Skeletal muscle satellite cell (primary cell): ENCODE data around the gene DTNA.

Source experiments
- H3K27me3 ChIP-seq: 2 replicates; pipeline ENCODE4 v1.7.0; 2013; ENCODE audit warnings: low read length; ENCODE audit not compliant: control insufficient read depth, insufficient read depth
- H3K36me3 ChIP-seq: 2 replicates; pipeline ENCODE4 v1.7.0; 2013; ENCODE audit warnings: mild to moderate bottlenecking, control low read depth, low read length; ENCODE audit not compliant: insufficient read depth
- H3K4me1 ChIP-seq: 2 replicates; pipeline ENCODE4 v1.7.0; 2013; ENCODE audit warnings: low read length; ENCODE audit not compliant: control insufficient read depth, insufficient read depth
- H3K4me2 ChIP-seq: 2 replicates; pipeline ENCODE4 v1.7.0; 2013; ENCODE audit warnings: mild to moderate bottlenecking, low read length
- H3K4me3 ChIP-seq: 2 replicates; pipeline ENCODE4 v1.7.0; 2013; ENCODE audit warnings: low read length
- H3K9ac ChIP-seq: 2 replicates; pipeline ENCODE4 v1.7.0; 2013; ENCODE audit warnings: mild to moderate bottlenecking, low read depth, low read length, moderate library complexity
- H3K9me3 ChIP-seq: replicated peaks from 2 replicates; pipeline ENCODE4 v1.7.0; 2013; ENCODE audit warnings: mild to moderate bottlenecking, control low read depth, low read length

Gene DTNA

DNA sequence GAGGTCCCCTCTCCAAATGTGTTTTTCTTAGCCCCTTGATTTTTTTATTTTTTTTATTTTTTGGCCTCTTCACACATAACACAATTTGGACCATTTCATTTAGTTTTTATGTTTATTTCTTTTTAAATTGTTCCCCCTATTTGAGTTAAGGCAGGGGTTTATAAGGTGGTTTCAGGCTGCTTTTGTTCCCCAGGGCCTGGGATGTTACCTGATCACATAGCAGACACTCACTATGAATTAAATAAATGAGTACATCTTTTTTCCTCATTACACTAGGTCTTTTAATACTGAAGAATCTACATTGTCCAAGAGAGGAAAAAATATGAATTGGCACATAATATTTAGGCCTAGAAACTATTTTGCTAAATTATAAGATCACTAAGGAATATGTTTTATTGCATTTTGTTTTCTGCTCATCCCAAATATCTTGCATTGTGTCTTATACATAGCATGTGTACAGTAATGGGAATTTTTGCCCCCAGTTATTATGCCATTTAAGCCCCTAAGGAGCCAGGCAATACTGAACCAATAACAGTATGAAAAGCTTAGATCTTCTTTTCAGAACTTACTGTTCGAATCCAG, 218.7 kb downstream of the DTNA start:
- peaks cover 8% of the 10 kb centered on the region for H3K4me1 ChIP-seq

DNA sequence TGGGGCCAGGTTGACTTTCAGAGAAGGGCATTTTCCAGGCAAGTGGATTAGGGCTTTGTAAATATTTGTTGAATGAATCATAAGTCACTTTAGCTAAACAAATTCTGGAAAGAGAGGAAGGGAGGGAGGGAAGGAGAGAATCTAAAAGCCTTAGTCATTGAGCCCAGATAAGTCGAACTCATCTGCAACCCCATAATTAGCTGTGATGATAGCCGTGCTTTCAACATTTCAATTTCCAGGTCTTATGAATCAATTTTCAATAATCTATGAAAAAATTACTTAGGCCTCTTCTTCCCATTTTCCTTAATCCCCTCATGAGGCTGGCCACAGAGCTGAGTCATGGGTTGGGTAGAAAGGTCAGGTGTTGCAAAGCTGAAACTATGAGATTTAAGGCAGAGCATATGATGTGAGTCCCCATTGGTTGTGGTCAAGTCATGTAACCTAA, 219.3 kb downstream of the DTNA start:
- Histone ChIP-seq H3K4me2 (no peak overlapping the region), H3K36me3 (no peaks in the 10 kb centered on the region), H3K4me1 (peaks cover 8% of the 10 kb centered on the region), H3K9me3 (no peaks in the 10 kb centered on the region), H3K27me3 (no peaks in the 10 kb centered on the region), H3K4me3 (no peak overlapping the region), H3K9ac (no peak overlapping the region)

More for the DNA sequence above, 218.7 kb downstream of the DTNA start:
- H3K4me3 ChIP-seq = no peak overlapping the region
- no peaks in the 10 kb centered on the region for H3K9me3 ChIP-seq
- no peaks in the 10 kb centered on the region for H3K36me3 ChIP-seq
- H3K27me3 ChIP-seq = no peaks in the 10 kb centered on the region
- no peak overlapping the region for H3K9ac ChIP-seq
- no peak overlapping the region for H3K4me2 ChIP-seq

DNA sequence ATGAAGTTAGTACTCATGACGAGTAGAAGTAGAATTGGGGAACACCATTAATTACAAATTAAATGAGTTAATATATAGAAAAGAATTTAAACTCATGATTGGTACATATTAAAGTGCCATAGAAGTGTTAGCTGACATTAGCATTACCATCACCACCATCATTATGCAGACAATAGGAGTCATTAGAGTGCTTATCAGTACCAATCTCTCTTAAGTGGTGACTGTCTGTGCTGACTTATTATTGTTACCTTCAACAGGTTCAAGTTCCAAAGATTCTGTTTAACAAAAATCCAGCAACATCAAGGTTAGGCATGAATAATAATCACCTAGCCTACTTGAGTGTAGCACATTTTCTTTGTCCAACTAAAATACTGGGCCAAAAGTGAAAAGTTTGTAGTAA, 222.3 kb downstream of the DTNA start:
- Histone ChIP-seq H3K4me1 (peaks cover 8% of the 10 kb centered on the region), H3K9ac (no peak overlapping the region)

DNA sequence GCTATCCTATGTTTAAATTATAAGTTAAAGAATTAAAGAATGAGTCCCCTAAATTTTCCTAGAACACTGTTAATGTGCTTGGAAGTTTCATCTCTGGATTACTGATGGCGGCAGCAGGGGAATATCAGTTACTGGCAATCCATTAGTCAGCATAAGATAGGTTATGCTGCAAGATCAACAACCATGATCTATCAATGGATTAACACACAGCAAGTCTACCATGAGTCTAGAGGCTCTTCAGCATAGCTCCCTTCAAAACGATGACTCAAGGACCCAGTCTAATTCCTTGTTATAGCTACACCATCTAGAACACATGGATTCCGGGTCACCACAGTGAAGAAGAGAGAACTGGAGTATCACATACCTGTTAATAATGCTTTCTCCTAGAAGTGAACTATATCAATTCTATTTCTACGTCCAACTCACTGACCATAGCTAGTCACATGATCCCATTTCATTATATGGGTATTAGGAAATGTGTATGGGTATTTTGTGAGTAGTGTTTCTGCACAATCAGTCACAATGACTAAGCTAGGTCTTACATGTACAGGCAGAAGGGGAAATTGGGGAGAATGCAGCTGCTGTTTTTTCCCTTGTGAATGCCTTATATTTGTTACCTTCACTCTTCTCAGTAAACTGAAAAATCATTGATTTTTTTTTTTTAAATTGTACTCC, 222.8 kb downstream of the DTNA start:
- Histone ChIP-seq H3K36me3 (no peaks in the 10 kb centered on the region), H3K9ac (no peak overlapping the region), H3K27me3 (no peaks in the 10 kb centered on the region), H3K9me3 (no peaks in the 10 kb centered on the region), H3K4me3 (no peak overlapping the region), H3K4me1 (peaks cover 8% of the 10 kb centered on the region), H3K4me2 (no peak overlapping the region)

More for the DNA sequence above, 222.3 kb downstream of the DTNA start:
- Histone ChIP-seq H3K4me2 (no peak overlapping the region), H3K9me3 (no peaks in the 10 kb centered on the region), H3K27me3 (no peaks in the 10 kb centered on the region), H3K36me3 (no peaks in the 10 kb centered on the region), H3K4me3 (no peak overlapping the region)

DNA sequence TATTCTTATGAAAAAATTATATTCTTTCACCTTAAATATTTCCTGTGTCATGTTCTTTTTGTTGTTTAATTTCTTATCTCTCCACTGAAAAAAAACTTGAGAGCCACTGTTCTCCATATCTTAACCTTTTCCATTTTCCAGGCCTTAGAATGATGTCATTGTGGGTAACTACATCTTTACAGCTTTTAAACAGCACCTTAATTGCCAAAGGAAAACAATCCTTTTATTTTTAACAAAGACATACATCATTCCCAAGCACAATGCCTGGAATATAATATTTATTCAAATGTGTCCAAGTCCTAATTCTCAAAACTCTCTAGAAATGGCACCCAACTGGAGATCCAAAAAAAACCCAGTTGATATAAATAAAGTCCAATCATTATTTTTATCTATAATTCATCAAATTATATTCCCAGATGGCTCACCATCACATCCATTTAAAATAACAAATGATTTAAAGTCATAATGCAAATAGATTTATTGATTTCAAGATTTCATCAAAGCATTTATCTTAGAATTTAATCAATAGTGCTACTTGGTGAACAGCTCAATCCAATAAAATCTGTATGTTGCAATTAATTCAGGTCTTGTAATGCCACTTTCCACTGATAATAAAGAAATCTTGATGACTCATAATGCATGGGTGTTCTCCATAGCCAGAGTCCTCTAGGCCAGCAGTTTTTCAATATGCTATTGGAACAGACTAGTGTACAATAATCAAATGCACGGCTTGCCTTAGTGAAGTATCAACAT, 224.0 kb downstream of the DTNA start:
- H3K36me3 ChIP-seq = no peaks in the 10 kb centered on the region
- H3K4me1 ChIP-seq = peaks cover 6% of the 10 kb centered on the region
- H3K4me3 ChIP-seq = no peak overlapping the region
- H3K9ac ChIP-seq = no peak overlapping the region
- no peaks in the 10 kb centered on the region for H3K27me3 ChIP-seq
- H3K4me2 ChIP-seq = no peak overlapping the region
- H3K9me3 ChIP-seq = no peaks in the 10 kb centered on the region

DNA sequence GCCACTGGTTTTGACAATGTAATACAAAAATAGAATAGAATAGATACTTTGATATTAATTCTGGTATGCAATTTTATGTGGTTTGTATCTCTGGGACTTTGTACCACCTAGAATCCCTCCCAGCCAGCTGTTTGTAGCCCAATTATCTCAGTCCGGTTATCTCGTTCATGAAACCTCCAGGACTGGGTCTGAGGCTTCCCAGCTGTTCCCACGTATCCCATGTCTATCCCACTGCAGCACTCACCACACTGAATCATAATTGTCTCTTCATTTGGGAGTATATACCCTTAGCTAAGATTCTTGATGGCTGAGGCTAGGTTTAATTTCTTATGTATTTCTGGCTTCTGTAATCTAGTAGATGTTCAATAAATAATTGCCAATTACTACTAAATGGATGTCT, 226.7 kb downstream of the DTNA start:
- no peaks in the 10 kb centered on the region for H3K36me3 ChIP-seq
- H3K4me3 ChIP-seq = no peak overlapping the region
- H3K9me3 ChIP-seq = no peaks in the 10 kb centered on the region
- no peaks in the 10 kb centered on the region for H3K4me1 ChIP-seq
- H3K27me3 ChIP-seq = no peaks in the 10 kb centered on the region
- H3K4me2 ChIP-seq = no peak overlapping the region
- no peak overlapping the region for H3K9ac ChIP-seq

DNA sequence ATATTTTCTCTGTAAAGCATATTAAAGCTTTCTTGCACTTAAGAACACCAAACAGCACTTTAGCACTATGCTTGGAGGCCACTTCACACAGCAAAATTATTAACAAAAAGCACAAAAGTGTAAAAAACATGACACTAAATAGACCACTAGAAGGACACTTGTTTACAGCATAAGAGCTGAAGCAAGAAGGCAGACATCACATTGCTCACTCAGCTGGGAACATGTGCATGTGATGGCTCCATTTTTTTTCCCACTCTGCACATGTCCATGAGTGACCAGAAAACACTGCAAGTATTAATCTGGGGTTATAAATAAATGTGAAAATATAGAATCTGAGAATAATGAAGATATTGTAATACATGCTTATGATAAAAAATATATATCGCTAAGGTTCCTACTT, 228.0 kb downstream of the DTNA start:
- peaks cover 3% of the 10 kb centered on the region for H3K4me1 ChIP-seq
- H3K4me2 ChIP-seq = no peak overlapping the region
- H3K36me3 ChIP-seq = no peaks in the 10 kb centered on the region
- H3K4me3 ChIP-seq = no peak overlapping the region
- no peaks in the 10 kb centered on the region for H3K27me3 ChIP-seq
- no peaks in the 10 kb centered on the region for H3K9me3 ChIP-seq
- H3K9ac ChIP-seq = no peak overlapping the region
